ENCODE data around the gene TTLL9.
A peak's percentile ranks its signal among the peaks of the same experiment; 100 is the strongest.

The TTLL9 gene

GRCh38 chr20:31977080-31977479 lies 106.6 kb downstream of the TTLL9 start:
- no peak overlapping the region for H3K4me3 ChIP-seq (replicated peaks; ENCODE audit: low read depth, low read length)
- TF ChIP-seq CTCF (IDR thresholded peaks at IDR 0.05; ENCODE audit: low read length, missing control alignments) = no peak
- DNase-seq (ENCODE audit: low read depth) = no peak

- DNase-seq (ENCODE audit: low read depth) = no peak
- no peak for TF ChIP-seq CTCF (IDR thresholded peaks at IDR 0.05; ENCODE audit: low read length, missing control alignments)
- no peak overlapping the region for H3K4me3 ChIP-seq (replicated peaks; ENCODE audit: low read depth, low read length)
Measured at GRCh38 chr20:31979713-31980426, 109.4 kb downstream of the TTLL9 start.

- no peak for TF ChIP-seq CTCF (IDR thresholded peaks at IDR 0.05; ENCODE audit: low read length, missing control alignments)
- DNase-seq (ENCODE audit: low read depth) = no peak
Measured at GRCh38 chr20:31981784-31982183, 111.3 kb downstream of the TTLL9 start.

GRCh38 chr20:31984981-31985471 lies 114.6 kb downstream of the TTLL9 start:
- no peak for TF ChIP-seq CTCF (IDR thresholded peaks at IDR 0.05; ENCODE audit: low read length, missing control alignments)
- no peak for DNase-seq (ENCODE audit: low read depth)
- H3K4me3 ChIP-seq (replicated peaks; ENCODE audit: low read depth, low read length) = no peak overlapping the region

More at GRCh38 chr20:31981784-31982183, 111.3 kb downstream of the TTLL9 start:
- H3K4me3 ChIP-seq (replicated peaks; ENCODE audit: low read depth, low read length) = no peak overlapping the region

- no peak for TF ChIP-seq CTCF (IDR thresholded peaks at IDR 0.05; ENCODE audit: low read length, missing control alignments)
- no peak overlapping the region for H3K4me3 ChIP-seq (replicated peaks; ENCODE audit: low read depth, low read length)
- peak; percentile 11 for DNase-seq (ENCODE audit: low read depth)
Measured at GRCh38 chr20:31987744-31988143, 117.3 kb downstream of the TTLL9 start.

GRCh38 chr20:31988430-31989015 lies 118.1 kb downstream of the TTLL9 start:
- no peak overlapping the region for H3K4me3 ChIP-seq (replicated peaks; ENCODE audit: low read depth, low read length)
- no peak for DNase-seq (ENCODE audit: low read depth)

More at GRCh38 chr20:31988430-31989015, 118.1 kb downstream of the TTLL9 start:
- TF ChIP-seq CTCF (IDR thresholded peaks at IDR 0.05; ENCODE audit: low read length, missing control alignments) = no peak
